IPS-18c (cell line): ENCODE measurements around the gene ELFN1.

Experiments
- H3K4me3 ChIP-seq: 2 replicates; pipeline ENCODE4 v1.7.0; 2013; ENCODE audit warnings: low read depth, mild to moderate bottlenecking, low read length, moderate library complexity; ENCODE audit not compliant: insufficient read depth
- H3K9me3 ChIP-seq: one replicate; pipeline ENCODE4 v1.6.1; 2013; ENCODE audit warnings: mild to moderate bottlenecking, low read length, moderate library complexity; ENCODE audit not compliant: control insufficient read depth, insufficient read depth

The ELFN1 gene

GRCh38 chr7:1653500-1653899 is 16.6 kb upstream of the ELFN1 start:
- peaks cover 2% of the 10 kb centered on the region for H3K9me3 ChIP-seq
- H3K4me3 ChIP-seq = no peak overlapping the region

- H3K9me3 ChIP-seq = peaks cover 2% of the 10 kb centered on the region
- no peak overlapping the region for H3K4me3 ChIP-seq
Measured at GRCh38 chr7:1654111-1654510, 16.0 kb upstream of the ELFN1 start.

- Histone ChIP-seq H3K4me3 (no peak overlapping the region), H3K9me3 (peaks cover 2% of the 10 kb centered on the region)
Measured at GRCh38 chr7:1654738-1655475, 15.2 kb upstream of the ELFN1 start.

- Histone ChIP-seq H3K4me3 (no peak overlapping the region), H3K9me3 (no peaks in the 10 kb centered on the region)
Measured at GRCh38 chr7:1659696-1660095, 10.4 kb upstream of the ELFN1 start.

- Histone ChIP-seq H3K9me3 (no peaks in the 10 kb centered on the region), H3K4me3 (no peak overlapping the region)
Measured at GRCh38 chr7:1661461-1661860, 8.6 kb upstream of the ELFN1 start.

- no peaks in the 10 kb centered on the region for H3K9me3 ChIP-seq
- no peak overlapping the region for H3K4me3 ChIP-seq
Measured at GRCh38 chr7:1662101-1662500, 8.0 kb upstream of the ELFN1 start.

GRCh38 chr7:1662767-1663166 is 7.3 kb upstream of the ELFN1 start:
- H3K4me3 ChIP-seq = no peak overlapping the region
- H3K9me3 ChIP-seq = no peaks in the 10 kb centered on the region

GRCh38 chr7:1663223-1663622 is 6.9 kb upstream of the ELFN1 start:
- H3K9me3 ChIP-seq = no peaks in the 10 kb centered on the region
- no peak overlapping the region; the same call in 1 of the 2 replicates for H3K4me3 ChIP-seq

- H3K9me3 ChIP-seq = no peaks in the 10 kb centered on the region
- peak overlapping the region; percentile 59 for H3K4me3 ChIP-seq
Measured at GRCh38 chr7:1663857-1664651, 6.0 kb upstream of the ELFN1 start.

GRCh38 chr7:1664711-1665548 is 5.1 kb upstream of the ELFN1 start:
- Histone ChIP-seq H3K4me3 (peak overlapping the region; percentile 59), H3K9me3 (no peaks in the 10 kb centered on the region)

- peak overlapping the region; percentile 41; the same call in 1 of the 2 replicates for H3K4me3 ChIP-seq
- no peaks in the 10 kb centered on the region for H3K9me3 ChIP-seq
Measured at GRCh38 chr7:1665549-1666316, 4.3 kb upstream of the ELFN1 start.

- H3K9me3 ChIP-seq = no peaks in the 10 kb centered on the region
- peak overlapping the region; percentile 41; the same call in 1 of the 2 replicates for H3K4me3 ChIP-seq
Measured at GRCh38 chr7:1666317-1666822, 3.7 kb upstream of the ELFN1 start.

GRCh38 chr7:1666823-1667565 is 3.1 kb upstream of the ELFN1 start:
- Histone ChIP-seq H3K4me3 (peak overlapping the region; percentile 46; the same call in 1 of the 2 replicates), H3K9me3 (no peaks in the 10 kb centered on the region)

- no peaks in the 10 kb centered on the region for H3K9me3 ChIP-seq
- H3K4me3 ChIP-seq = peak overlapping the region; percentile 46
Measured at GRCh38 chr7:1667566-1668395, 2.3 kb upstream of the ELFN1 start.

- Histone ChIP-seq H3K4me3 (peak overlapping the region; percentile 46), H3K9me3 (no peaks in the 10 kb centered on the region)
Measured at GRCh38 chr7:1668396-1669063, 1.5 kb upstream of the ELFN1 start.
